Measurements from ENCODE around the gene CYP2J2. TPM values are rescaled to one million over a fixed set of nuclear protein-coding genes. Genes with fewer than 3 reads are reported as not detected.
"Not testable (repeated sequence)": the region's sequence is repeated elsewhere in the genome, so short reads cannot be mapped to it uniquely, and the experiment has no call there.

Gene CYP2J2
- total RNA-seq, 1 experiment from 2014 or later: not detected

- no peak for DNase-seq (ENCODE audit: low read depth in 1 of 2, low spot score in 2 of 2)
Observed at GRCh38 chr1:59945790-59946189, 19.2 kb upstream of the CYP2J2 start.

GRCh38 chr1:59939393-59939792 is 12.8 kb upstream of the CYP2J2 start:
- no peaks in the 10 kb centered on the region for H3K4me1 ChIP-seq (replicated peaks)
- no peaks in the 10 kb centered on the region for H3K9me3 ChIP-seq (replicated peaks)
- no peak overlapping the region for H3K27ac ChIP-seq
- H3K36me3 ChIP-seq: no peaks in the 10 kb centered on the region
- DNase-seq (ENCODE audit: low read depth in 1 of 2, low spot score in 2 of 2): no peak
- peaks cover 12% of the 10 kb centered on the region for H3K27me3 ChIP-seq (replicated peaks)
- no peak overlapping the region for H3K4me3 ChIP-seq

More at GRCh38 chr1:59945790-59946189, 19.2 kb upstream of the CYP2J2 start:
- peaks cover 21% of the 10 kb centered on the region for H3K27me3 ChIP-seq (replicated peaks)
- no peaks in the 10 kb centered on the region for H3K36me3 ChIP-seq
- H3K4me3 ChIP-seq: no peak overlapping the region
- H3K9me3 ChIP-seq (replicated peaks): no peaks in the 10 kb centered on the region
- no peak overlapping the region for H3K27ac ChIP-seq
- no peaks in the 10 kb centered on the region for H3K4me1 ChIP-seq (replicated peaks)

- peaks cover 4% of the 10 kb centered on the region; the same call in 1 of the 2 replicates for H3K27me3 ChIP-seq (replicated peaks)
- no peak overlapping the region for H3K27ac ChIP-seq
- H3K36me3 ChIP-seq: no peaks in the 10 kb centered on the region
- no peak for DNase-seq (ENCODE audit: low read depth in 1 of 2, low spot score in 2 of 2)
- no peaks in the 10 kb centered on the region for H3K4me1 ChIP-seq (replicated peaks)
- H3K4me3 ChIP-seq: no peak overlapping the region
- H3K9me3 ChIP-seq (replicated peaks): no peaks in the 10 kb centered on the region
Observed at GRCh38 chr1:59937636-59938210, 11.2 kb upstream of the CYP2J2 start.

- H3K4me3 ChIP-seq: no peak overlapping the region
- no peak overlapping the region for H3K27ac ChIP-seq
- 0 out of 2 replicates have a peak, but pooled peaks cover 2% of the 10 kb centered on the region for H3K27me3 ChIP-seq (replicated peaks)
- no peaks in the 10 kb centered on the region for H3K9me3 ChIP-seq (replicated peaks)
- H3K4me1 ChIP-seq (replicated peaks): no peaks in the 10 kb centered on the region
- DNase-seq (ENCODE audit: low read depth in 1 of 2, low spot score in 2 of 2): no peak
- H3K36me3 ChIP-seq: no peaks in the 10 kb centered on the region
Observed at GRCh38 chr1:59936358-59936821, 9.8 kb upstream of the CYP2J2 start.

- Histone ChIP-seq H3K9me3 (replicated peaks) (no peaks in the 10 kb centered on the region), H3K27ac (no peak overlapping the region), H3K27me3 (replicated peaks) (peaks cover 20% of the 10 kb centered on the region; the same call in 1 of the 2 replicates), H3K4me1 (replicated peaks) (peaks cover 4% of the 10 kb centered on the region; the same call in 1 of the 2 replicates), H3K4me3 (no peak overlapping the region), H3K36me3 (no peaks in the 10 kb centered on the region)
- no peak for DNase-seq (ENCODE audit: low read depth in 1 of 2, low spot score in 2 of 2)
Observed at GRCh38 chr1:59928996-59929395, 2.4 kb upstream of the CYP2J2 start.

GRCh38 chr1:59927213-59927612 is 640 bp upstream of the CYP2J2 start:
- Histone ChIP-seq H3K4me3 (no peak overlapping the region), H3K9me3 (replicated peaks) (no peaks in the 10 kb centered on the region), H3K27me3 (replicated peaks) (peaks cover 18% of the 10 kb centered on the region; the same call in 1 of the 2 replicates), H3K27ac (no peak overlapping the region), H3K4me1 (replicated peaks) (peaks cover 4% of the 10 kb centered on the region; the same call in 1 of the 2 replicates), H3K36me3 (no peaks in the 10 kb centered on the region)
- DNase-seq (ENCODE audit: low read depth in 1 of 2, low spot score in 2 of 2): no peak

GRCh38 chr1:59924653-59925052 is 1.9 kb downstream of the CYP2J2 start:
- Histone ChIP-seq H3K27ac (no peak overlapping the region), H3K27me3 (replicated peaks) (peaks cover 12% of the 10 kb centered on the region; the same call in 1 of the 2 replicates), H3K9me3 (replicated peaks) (no peaks in the 10 kb centered on the region), H3K4me1 (replicated peaks) (peaks cover 4% of the 10 kb centered on the region; the same call in 1 of the 2 replicates), H3K36me3 (no peaks in the 10 kb centered on the region), H3K4me3 (no peak overlapping the region)
- no peak for DNase-seq (ENCODE audit: low read depth in 1 of 2, low spot score in 2 of 2)

GRCh38 chr1:59921258-59921899 is 5.2 kb downstream of the CYP2J2 start:
- not testable (repeated sequence) for H3K4me3 ChIP-seq; H3K9me3 ChIP-seq (replicated peaks); H3K27ac ChIP-seq; H3K36me3 ChIP-seq; DNase-seq (ENCODE audit: low read depth in 1 of 2, low spot score in 2 of 2); H3K4me1 ChIP-seq (replicated peaks); H3K27me3 ChIP-seq (replicated peaks)

- DNase-seq (ENCODE audit: low read depth in 1 of 2, low spot score in 2 of 2): no peak
- Histone ChIP-seq H3K27me3 (replicated peaks) (no peaks in the 10 kb centered on the region), H3K4me1 (replicated peaks) (no peaks in the 10 kb centered on the region), H3K36me3 (no peaks in the 10 kb centered on the region), H3K9me3 (replicated peaks) (no peaks in the 10 kb centered on the region), H3K4me3 (no peak overlapping the region), H3K27ac (no peak overlapping the region)
Observed at GRCh38 chr1:59919746-59920145, 6.8 kb downstream of the CYP2J2 start.

GRCh38 chr1:59917785-59918180 is 8.8 kb downstream of the CYP2J2 start:
- Histone ChIP-seq H3K4me3 (no peak overlapping the region), H3K9me3 (replicated peaks) (no peaks in the 10 kb centered on the region), H3K36me3 (no peaks in the 10 kb centered on the region), H3K27ac (no peak overlapping the region), H3K27me3 (replicated peaks) (no peaks in the 10 kb centered on the region), H3K4me1 (replicated peaks) (no peaks in the 10 kb centered on the region)
- DNase-seq (ENCODE audit: low read depth in 1 of 2, low spot score in 2 of 2): no peak

GRCh38 chr1:59917026-59917784 is 9.4 kb downstream of the CYP2J2 start:
- H3K27ac ChIP-seq: no peak overlapping the region
- no peak for DNase-seq (ENCODE audit: low read depth in 1 of 2, low spot score in 2 of 2)

GRCh38 chr1:59915516-59915915 is 11.1 kb downstream of the CYP2J2 start:
- no peaks in the 10 kb centered on the region for H3K9me3 ChIP-seq (replicated peaks)
- no peak overlapping the region for H3K27ac ChIP-seq
- H3K27me3 ChIP-seq (replicated peaks): no peaks in the 10 kb centered on the region
- no peaks in the 10 kb centered on the region for H3K36me3 ChIP-seq
- DNase-seq (ENCODE audit: low read depth in 1 of 2, low spot score in 2 of 2): no peak
- H3K4me3 ChIP-seq: no peak overlapping the region
- no peaks in the 10 kb centered on the region for H3K4me1 ChIP-seq (replicated peaks)

More at GRCh38 chr1:59917026-59917784, 9.4 kb downstream of the CYP2J2 start:
- no peaks in the 10 kb centered on the region for H3K9me3 ChIP-seq (replicated peaks)
- H3K36me3 ChIP-seq: no peaks in the 10 kb centered on the region
- no peaks in the 10 kb centered on the region for H3K27me3 ChIP-seq (replicated peaks)
- no peak overlapping the region for H3K4me3 ChIP-seq
- H3K4me1 ChIP-seq (replicated peaks): no peaks in the 10 kb centered on the region

GRCh38 chr1:59914791-59915286 is 11.7 kb downstream of the CYP2J2 start:
- not testable (repeated sequence) for H3K27ac ChIP-seq

GRCh38 chr1:59908682-59909081 is 17.9 kb downstream of the CYP2J2 start:
- Histone ChIP-seq H3K27ac (no peak overlapping the region), H3K4me1 (replicated peaks) (no peaks in the 10 kb centered on the region), H3K4me3 (no peak overlapping the region), H3K36me3 (no peaks in the 10 kb centered on the region), H3K27me3 (replicated peaks) (no peaks in the 10 kb centered on the region), H3K9me3 (replicated peaks) (no peaks in the 10 kb centered on the region)
- DNase-seq (ENCODE audit: low read depth in 1 of 2, low spot score in 2 of 2): no peak

More at GRCh38 chr1:59914791-59915286, 11.7 kb downstream of the CYP2J2 start:
- H3K9me3 ChIP-seq (replicated peaks); H3K36me3 ChIP-seq; H3K4me1 ChIP-seq (replicated peaks); DNase-seq (ENCODE audit: low read depth in 1 of 2, low spot score in 2 of 2); H3K4me3 ChIP-seq; H3K27me3 ChIP-seq (replicated peaks): not testable (repeated sequence)
